ENCODE results near the gene PKD1. TPM values are rescaled to one million over a fixed set of nuclear protein-coding genes. Genes with fewer than 3 reads are reported as not detected.
"Not testable (repeated sequence)": the region's sequence is repeated elsewhere in the genome, so short reads cannot be mapped to it uniquely, and the experiment has no call there.

PKD1 gene
- total RNA-seq, 1 experiment from 2014 or later, result 137 TPM

- no TSS peak for BruUV-seq (replicated peaks)
- no peak for TF ChIP-seq CTCF (IDR thresholded peaks at IDR 0.05 in 2 of 3, conservative IDR thresholded peaks at IDR 0.05 in 1 of 3; ENCODE audit: borderline replicate concordance in 1 of 3, insufficient read depth in 1 of 3, low read depth in 2 of 3, low read length in 2 of 3)
- no peak for TF ChIP-seq RAD21 (IDR thresholded peaks at IDR 0.05; ENCODE audit: low read depth)
- no peak for TF ChIP-seq POLR2A (IDR thresholded peaks at IDR 0.05; ENCODE audit: borderline replicate concordance, extremely low read depth, insufficient read depth, insufficient read length)
- no peak for TF ChIP-seq TCF7L2 (IDR thresholded peaks at IDR 0.05; ENCODE audit: borderline replicate concordance, extremely low read depth, insufficient read depth, insufficient read length)
- no peak for TF ChIP-seq ZFX (IDR thresholded peaks at IDR 0.05)
- no peak for TF ChIP-seq JUND (IDR thresholded peaks at IDR 0.05)
- TF ChIP-seq ELF1 (IDR thresholded peaks at IDR 0.05; ENCODE audit: borderline replicate concordance, low read depth), result no peak
- no peak for TF ChIP-seq REST (IDR thresholded peaks at IDR 0.05; ENCODE audit: low read depth)
- no peak for TF ChIP-seq SP1 (IDR thresholded peaks at IDR 0.05; ENCODE audit: low read depth)
- TF ChIP-seq SIN3A (IDR thresholded peaks at IDR 0.05; ENCODE audit: low read depth), result no peak
- TF ChIP-seq POLR2AphosphoS5 (IDR thresholded peaks at IDR 0.05; ENCODE audit: low read depth, low read length), result no peak
- DNase-seq (ENCODE audit: low read depth, low spot score) (no peak), ATAC-seq (no peak)
- Histone ChIP-seq H3K9me3 (ENCODE audit: control insufficient read depth in 1 of 2, insufficient read depth in 1 of 2, low read depth in 1 of 2, low read length in 2 of 2) (no peaks in the 10 kb centered on the region), H3K9ac (ENCODE audit: low read length) (no peak overlapping the region), H3K27ac (ENCODE audit: low read depth, low read length) (no peak overlapping the region), H3K9me2 (ENCODE audit: insufficient read depth) (no peaks in the 10 kb centered on the region), H3K79me2 (ENCODE audit: insufficient read depth, low read length) (peaks cover 4% of the 10 kb centered on the region; the same call in 1 of the 2 replicates), H3K4me2 (ENCODE audit: low read length) (no peak overlapping the region), H2AFZ (ENCODE audit: low read depth, low read length, poor library complexity, severe bottlenecking) (no peak overlapping the region), H3K4me3 (replicated peaks in 1 of 2; ENCODE audit: low read depth in 1 of 2, low read length in 2 of 2) (no peak overlapping the region), H3K4me1 (ENCODE audit: control insufficient read depth in 1 of 2, insufficient read depth in 2 of 2, low read length in 2 of 2) (no peaks in the 10 kb centered on the region), H3K27me3 (ENCODE audit: insufficient read depth, low read length) (no peaks in the 10 kb centered on the region), H3K36me3 (ENCODE audit: control insufficient read depth in 1 of 2, insufficient read depth in 2 of 2, low read length in 2 of 2) (no peaks in the 10 kb centered on the region; a peak in 1 of 4 replicates), H4K20me1 (ENCODE audit: insufficient read depth) (no peaks in the 10 kb centered on the region)
- intact Hi-C loops (cut with micrococcal nuclease), result no loop called here
- ChIA-PET RAD21 (ENCODE audit: low non-redundant PET in 1 of 2, low total read pairs in 2 of 2, uncharacterized antibody in 2 of 2, unreplicated experiment in 2 of 2) (no interaction called here), CTCF (no interaction called here), POLR2A (no interaction called here)
Observed at GRCh38 chr16:2115591-2115973, 20.1 kb downstream of the PKD1 start.

- H2AFZ ChIP-seq (ENCODE audit: low read depth, low read length, poor library complexity, severe bottlenecking); H3K27me3 ChIP-seq (ENCODE audit: insufficient read depth, low read length); H3K36me3 ChIP-seq (ENCODE audit: control insufficient read depth in 1 of 2, insufficient read depth in 2 of 2, low read length in 2 of 2); H4K20me1 ChIP-seq (ENCODE audit: insufficient read depth); H3K4me1 ChIP-seq (ENCODE audit: control insufficient read depth in 1 of 2, insufficient read depth in 2 of 2, low read length in 2 of 2); H3K79me2 ChIP-seq (ENCODE audit: insufficient read depth, low read length); RAD21 ChIA-PET (ENCODE audit: low non-redundant PET in 1 of 2, low total read pairs in 2 of 2, uncharacterized antibody in 2 of 2, unreplicated experiment in 2 of 2); H3K4me3 ChIP-seq (replicated peaks in 1 of 2; ENCODE audit: low read depth in 1 of 2, low read length in 2 of 2); H3K9me2 ChIP-seq (ENCODE audit: insufficient read depth); intact Hi-C loops (cut with micrococcal nuclease); DNase-seq (ENCODE audit: low read depth, low spot score); CTCF ChIA-PET; H3K4me2 ChIP-seq (ENCODE audit: low read length); H3K27ac ChIP-seq (ENCODE audit: low read depth, low read length); POLR2A ChIA-PET; H3K9me3 ChIP-seq (ENCODE audit: control insufficient read depth in 1 of 2, insufficient read depth in 1 of 2, low read depth in 1 of 2, low read length in 2 of 2); H3K9ac ChIP-seq (ENCODE audit: low read length); ATAC-seq; BruUV-seq (replicated peaks): not testable (repeated sequence)
Observed at GRCh38 chr16:2114885-2115590, 20.7 kb downstream of the PKD1 start.

All from HCT116 (cell line).